GM03348 (cell line): ENCODE measurements around the gene MAPK9.

Experiments used
- DNase-seq: peaks from one replicate; pipeline ENCODE4 v3.0.0; 2012; ENCODE audit warnings: low spot score

The MAPK9 gene

GRCh38 chr5:180294913-180295555 lies 3.2 kb upstream of the MAPK9 start:
- no peak for DNase-seq

GRCh38 chr5:180294411-180294810 lies 2.5 kb upstream of the MAPK9 start:
- DNase-seq, result no peak

GRCh38 chr5:180291234-180291940 lies 496 bp downstream of the MAPK9 start:
- peak; percentile 81 for DNase-seq

- DNase-seq, result no peak
Measured at GRCh38 chr5:180290568-180291233, 1.2 kb downstream of the MAPK9 start.

- no peak for DNase-seq
Measured at GRCh38 chr5:180289966-180290365, 1.9 kb downstream of the MAPK9 start.

- no peak for DNase-seq
Measured at GRCh38 chr5:180289433-180289832, 2.5 kb downstream of the MAPK9 start.

GRCh38 chr5:180287868-180288267 lies 4.0 kb downstream of the MAPK9 start:
- no peak for DNase-seq

- no peak for DNase-seq
Measured at GRCh38 chr5:180287404-180287803, 4.5 kb downstream of the MAPK9 start.

- no peak for DNase-seq
Measured at GRCh38 chr5:180284149-180284548, 7.7 kb downstream of the MAPK9 start.

- DNase-seq, result no peak
Measured at GRCh38 chr5:180283026-180283615, 8.8 kb downstream of the MAPK9 start.

GRCh38 chr5:180282281-180282680 lies 9.6 kb downstream of the MAPK9 start:
- no peak for DNase-seq

GRCh38 chr5:180281706-180282105 lies 10.2 kb downstream of the MAPK9 start:
- no peak for DNase-seq

GRCh38 chr5:180274695-180275094 lies 17.2 kb downstream of the MAPK9 start:
- no peak for DNase-seq

GRCh38 chr5:180271221-180271620 lies 20.7 kb downstream of the MAPK9 start:
- DNase-seq, result no peak

- no peak for DNase-seq
Measured at GRCh38 chr5:180259260-180259611, 32.6 kb downstream of the MAPK9 start.

GRCh38 chr5:180253036-180253824 lies 38.7 kb downstream of the MAPK9 start:
- DNase-seq, result no peak

GRCh38 chr5:180251887-180252286 lies 40.0 kb downstream of the MAPK9 start:
- DNase-seq, result no peak

GRCh38 chr5:180251141-180251540 lies 40.7 kb downstream of the MAPK9 start:
- DNase-seq, result no peak

GRCh38 chr5:180250329-180250728 lies 41.6 kb downstream of the MAPK9 start:
- no peak for DNase-seq

GRCh38 chr5:180241600-180241999 lies 50.3 kb downstream of the MAPK9 start:
- no peak for DNase-seq

- no peak for DNase-seq
Measured at GRCh38 chr5:180238631-180239030, 53.3 kb downstream of the MAPK9 start.

- no peak for DNase-seq
Measured at GRCh38 chr5:180235846-180236245, 56.0 kb downstream of the MAPK9 start.
